GM21515 (cell line): ENCODE results near the gene IGFBP7.

Experiments used
- ATAC-seq: cut with Tn5 transposase; IDR thresholded peaks from one replicate; pipeline ENCODE4 v1.9.1; 2021; ENCODE audit not compliant: unreplicated experiment

Gene IGFBP7

DNA sequence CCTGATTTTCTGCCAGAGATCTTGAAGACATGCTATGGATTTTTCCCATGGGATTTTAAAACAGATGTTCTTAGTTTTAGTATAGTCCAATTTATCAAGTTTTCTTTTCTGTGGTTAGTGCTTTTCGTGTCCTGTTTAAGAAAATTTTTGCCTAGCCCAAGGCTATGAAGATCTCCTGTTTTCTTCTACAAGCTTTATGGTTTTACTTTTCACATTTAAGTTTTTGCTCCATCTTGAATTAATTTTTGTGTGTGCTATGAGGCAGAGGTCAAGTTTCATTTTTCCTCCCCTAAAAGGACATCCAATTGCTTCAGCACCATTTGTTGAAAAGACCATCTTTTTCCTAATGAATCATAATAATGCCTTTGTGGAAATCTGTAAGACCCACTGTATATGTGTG lies 65.9 kb downstream of the IGFBP7 start:
- no peak for ATAC-seq

- no peak for ATAC-seq
Observed at GRCh38 chr4:57043347-57044251, 66.6 kb downstream of the IGFBP7 start.

GRCh38 chr4:57042711-57043169 lies 67.4 kb downstream of the IGFBP7 start:
- no peak for ATAC-seq

DNA sequence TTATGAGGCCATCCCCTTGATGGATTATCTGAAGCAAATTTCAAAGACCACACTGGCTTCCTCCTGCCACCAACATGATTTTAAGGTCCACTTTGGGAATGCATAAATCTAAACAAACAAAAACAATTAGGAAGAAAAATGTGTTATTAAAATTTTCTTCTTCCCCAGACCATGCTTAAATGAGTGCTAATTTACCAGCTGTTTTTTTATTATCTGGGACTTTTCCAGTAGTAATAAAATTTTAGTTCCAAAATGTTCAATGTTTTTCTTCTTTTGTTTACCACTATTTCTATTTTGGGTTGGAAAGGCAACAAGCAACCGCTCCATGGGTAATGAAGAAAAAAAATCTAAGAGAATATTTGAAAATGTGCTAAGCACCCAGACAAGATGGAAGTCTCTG lies 69.2 kb downstream of the IGFBP7 start:
- no peak for ATAC-seq

GRCh38 chr4:57040510-57040909 lies 69.7 kb downstream of the IGFBP7 start:
- no peak for ATAC-seq

DNA sequence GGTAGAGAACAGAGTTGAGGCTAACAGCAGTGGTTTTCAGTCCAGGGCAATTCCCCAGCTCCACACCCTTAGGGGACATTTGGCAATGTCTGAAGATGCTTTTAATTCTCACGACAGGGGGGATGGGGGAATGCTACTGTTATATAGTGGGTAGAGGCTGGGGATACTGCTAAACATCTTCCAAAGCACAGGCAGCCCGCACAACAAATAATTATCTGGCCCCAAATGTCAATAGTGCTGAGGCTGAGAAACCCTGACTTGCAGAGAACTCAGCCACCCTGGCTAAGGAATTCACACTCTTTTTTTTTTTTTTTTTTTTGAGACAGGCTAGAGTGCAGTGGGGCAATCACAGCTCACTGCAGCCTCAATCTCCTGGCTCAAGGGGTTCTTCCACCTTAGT lies 70.8 kb downstream of the IGFBP7 start:
- ATAC-seq: no peak

DNA sequence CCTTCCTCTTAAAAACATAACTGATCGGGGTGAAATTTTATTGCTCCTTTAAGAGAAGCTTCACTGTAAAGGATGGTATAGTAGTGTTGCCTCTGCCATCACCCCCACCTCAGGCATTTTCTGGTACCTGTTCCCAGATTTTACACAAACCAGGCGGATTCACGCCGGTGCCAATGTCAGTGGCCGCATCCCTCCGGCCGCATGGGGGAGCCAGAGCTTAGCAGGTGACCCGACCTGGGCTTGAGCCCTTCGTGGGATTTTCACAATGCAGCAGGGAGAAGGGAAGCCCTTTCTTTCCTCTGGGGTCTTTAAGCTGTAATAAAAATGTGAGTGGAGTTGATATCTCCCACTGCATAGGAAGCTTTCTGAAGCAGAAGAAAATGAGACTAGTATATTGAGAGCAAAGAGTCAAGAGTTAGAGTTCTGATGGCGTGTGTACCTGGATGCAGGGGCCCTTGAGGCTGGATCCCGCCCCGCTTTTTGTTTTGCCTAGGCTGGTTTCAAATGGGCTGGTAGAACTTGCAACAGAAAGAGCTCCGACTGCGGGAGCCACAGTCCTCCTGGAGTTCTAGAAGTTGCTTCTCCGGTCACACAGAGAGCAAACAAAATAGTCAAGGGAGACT lies 72.1 kb downstream of the IGFBP7 start:
- ATAC-seq: no peak

- ATAC-seq: no peak
Observed at GRCh38 chr4:57034520-57034919, 75.7 kb downstream of the IGFBP7 start.

DNA sequence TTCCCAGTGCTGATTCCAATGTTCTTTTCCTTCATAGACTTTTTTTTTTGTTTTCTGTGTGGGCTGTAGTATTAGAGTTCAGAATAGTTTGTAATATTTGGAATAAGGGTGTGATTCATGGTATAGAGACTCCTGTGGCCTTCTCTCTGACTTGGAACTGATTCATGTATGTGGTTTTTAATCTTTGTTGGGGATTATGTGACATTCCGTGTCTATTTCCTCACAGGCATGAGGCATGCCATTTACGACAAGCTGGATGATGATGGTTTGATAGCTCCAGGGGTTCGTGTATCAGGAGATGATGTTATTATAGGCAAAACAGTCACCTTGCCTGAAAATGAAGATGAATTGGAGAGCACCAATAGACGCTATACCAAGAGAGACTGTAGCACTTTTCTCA lies 87.1 kb downstream of the IGFBP7 start:
- no peak for ATAC-seq

GRCh38 chr4:57020467-57021101 lies 89.6 kb downstream of the IGFBP7 start:
- ATAC-seq: no peak

DNA sequence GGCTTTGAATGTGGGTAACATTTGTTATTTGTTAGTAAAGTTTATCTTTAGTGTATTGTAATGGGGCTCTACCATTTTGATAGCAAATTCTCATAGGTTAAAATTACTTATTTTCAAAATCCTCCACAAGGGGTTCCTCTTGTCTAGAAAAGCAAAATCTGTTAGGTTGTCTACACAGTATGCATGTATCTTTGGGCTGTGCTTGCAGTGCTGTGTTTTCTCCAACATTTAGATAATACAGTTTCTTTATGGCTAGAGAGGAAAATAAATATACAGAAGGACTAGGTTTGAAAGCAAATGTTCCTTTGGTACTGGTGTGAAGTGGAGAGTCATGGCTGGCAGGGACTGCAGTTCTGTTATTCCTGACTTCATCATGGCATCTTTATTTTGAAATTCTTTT lies 91.2 kb downstream of the IGFBP7 start:
- ATAC-seq: no peak

GRCh38 chr4:57013543-57014120 lies 96.6 kb downstream of the IGFBP7 start:
- ATAC-seq: no peak

DNA sequence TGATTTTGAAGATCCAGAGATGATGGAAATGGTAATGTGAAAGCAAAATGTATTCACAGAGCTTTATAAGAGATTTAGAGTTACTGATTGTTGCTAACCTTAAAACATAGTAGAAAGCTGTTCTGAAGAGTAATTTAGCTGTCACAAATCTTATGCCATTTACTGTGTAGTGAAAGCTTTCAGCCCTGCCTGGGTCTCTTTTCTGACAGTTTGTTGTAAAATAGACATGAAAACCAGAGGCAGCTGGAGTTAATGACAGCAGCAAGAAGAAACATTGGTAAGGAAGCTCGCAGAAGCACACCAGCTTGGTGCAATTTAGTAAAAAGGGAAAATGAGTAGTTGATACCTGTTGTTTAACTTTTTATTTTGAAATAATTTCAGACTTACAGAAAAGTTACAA lies 110.4 kb downstream of the IGFBP7 start:
- ATAC-seq: no peak

DNA sequence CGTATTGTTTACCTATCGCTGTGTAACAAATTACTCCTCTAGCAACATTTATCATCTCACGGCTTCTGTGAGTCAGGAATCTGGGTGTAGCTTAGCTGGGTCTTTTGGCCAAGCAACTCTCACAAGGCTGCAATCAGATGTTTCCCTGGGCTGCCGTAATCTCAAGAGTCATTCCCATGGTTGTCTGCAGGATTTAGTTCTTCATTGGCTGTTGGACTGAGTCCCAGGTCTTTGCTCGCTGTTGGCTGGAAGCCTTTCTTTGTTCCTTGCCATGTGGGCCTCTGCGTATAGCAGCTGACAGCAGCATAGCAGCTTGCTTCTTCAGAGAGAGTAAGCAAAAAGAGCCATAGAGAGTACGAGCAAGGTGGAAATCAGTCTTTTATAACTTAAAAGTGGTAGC lies 114.7 kb downstream of the IGFBP7 start:
- no peak for ATAC-seq

- no peak for ATAC-seq
Observed at GRCh38 chr4:56990109-56990905, 119.9 kb downstream of the IGFBP7 start.

- ATAC-seq: no peak
Observed at GRCh38 chr4:56986952-56987351, 123.2 kb downstream of the IGFBP7 start.

DNA sequence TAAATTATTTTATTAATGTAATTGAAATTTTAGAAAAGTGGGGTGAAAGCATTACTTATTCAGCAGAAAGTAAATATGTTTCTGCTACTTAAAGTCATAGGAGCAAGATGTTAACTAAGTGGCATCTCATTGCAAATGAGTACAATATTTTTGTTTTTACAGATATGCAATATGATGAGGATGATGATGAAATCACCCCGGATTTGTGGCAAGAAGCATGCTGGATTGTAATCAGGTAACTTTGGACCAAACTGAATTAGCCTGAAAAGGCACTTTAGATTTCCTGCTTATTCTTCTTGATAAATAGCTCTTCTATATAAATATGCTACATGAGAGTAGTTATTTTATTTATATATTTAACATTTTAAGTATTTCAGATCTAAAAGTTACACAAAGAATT lies 124.0 kb downstream of the IGFBP7 start:
- ATAC-seq: no peak

- ATAC-seq: no peak
Observed at GRCh38 chr4:56981795-56982201, 128.4 kb downstream of the IGFBP7 start.
